HL-60/S4 treated with phorbol 12-myristate 13-acetate at 8.2 ng/mL for 4 days and 3 days (cell line): ENCODE data around the gene TXNL1.
"Not testable (repeated sequence)": the region's sequence is repeated elsewhere in the genome, so short reads cannot be mapped to it uniquely, and the experiment has no call there.

ENCODE experiments used
- in situ Hi-C: fragments of 300-500 bp; cut with MboI; formaldehyde crosslinking; loops from 2 replicates; pipeline ENCODE4 v1.15.0; 2022; ENCODE audit warnings: low sequenced_read_pairs

Gene TXNL1

GRCh38 chr18:56638232-56639103 lies at the start of gene TXNL1:
Gene TXNL1 (minus strand): TSS chr18:56638592. CDS start chr18:56638440, 152 bp downstream.
- in situ Hi-C loops = no loop called here

DNA sequence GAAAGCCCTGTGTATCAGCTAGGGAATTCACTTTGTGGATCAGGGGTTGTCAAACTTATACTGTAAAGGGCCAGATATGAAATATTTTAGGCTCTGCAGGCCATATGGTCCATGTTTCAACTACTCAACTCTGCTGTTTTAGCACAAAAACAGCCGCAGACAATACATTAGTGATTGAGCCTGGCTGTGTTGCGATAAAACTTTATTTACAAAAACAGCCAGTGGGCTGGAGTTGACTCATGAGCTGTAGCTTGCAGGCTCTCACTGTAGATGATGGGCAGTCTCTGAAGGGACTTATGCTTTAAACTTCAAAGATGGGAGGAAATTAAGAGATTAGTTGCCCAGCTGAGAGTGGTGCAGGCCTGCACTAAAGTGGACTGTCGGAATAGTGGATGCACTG lies 45.9 kb upstream of the TXNL1 start:
- in situ Hi-C loops = no loop called here

GRCh38 chr18:56678836-56679565 lies 40.6 kb upstream of the TXNL1 start:
- in situ Hi-C loops = no loop called here

- in situ Hi-C loops = no loop called here
Measured at GRCh38 chr18:56676639-56677038, 38.2 kb upstream of the TXNL1 start.

DNA sequence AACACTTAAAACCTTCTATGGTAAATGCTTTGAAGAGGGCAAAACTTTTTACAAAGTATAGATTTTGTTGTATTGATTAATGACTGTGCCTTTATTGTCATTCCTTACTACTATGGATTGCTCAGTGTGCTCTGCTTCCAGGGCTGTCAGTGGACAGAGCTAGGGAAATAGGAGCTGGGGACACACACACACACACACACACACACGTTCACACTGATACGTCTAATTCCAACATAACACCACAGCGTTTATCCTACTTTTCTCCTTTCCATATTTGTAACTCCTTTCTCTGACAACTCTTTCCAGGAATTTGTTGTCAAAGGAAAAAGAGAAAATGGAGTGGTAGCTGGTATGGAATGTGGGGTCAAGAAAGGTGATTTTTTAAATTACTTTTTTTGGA lies 34.6 kb upstream of the TXNL1 start:
- in situ Hi-C loops = no loop called here

DNA sequence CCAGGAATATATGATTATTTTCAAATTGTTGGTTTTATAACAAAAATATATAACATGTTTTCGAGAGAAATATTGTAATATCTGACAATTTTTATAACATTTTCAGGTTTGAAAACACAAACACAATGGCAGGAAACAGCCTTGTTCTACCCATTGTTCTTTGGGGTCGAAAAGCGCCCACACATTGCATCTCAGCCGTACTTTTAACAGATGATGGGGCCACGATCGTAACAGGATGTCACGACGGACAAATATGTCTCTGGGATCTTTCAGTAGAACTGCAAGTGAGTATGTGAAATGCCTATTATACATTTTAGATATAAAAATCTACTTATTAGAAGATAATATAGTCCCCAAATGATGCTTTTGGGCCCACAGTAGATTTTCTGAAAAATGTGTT lies 34.0 kb upstream of the TXNL1 start:
- in situ Hi-C loops = no loop called here

- in situ Hi-C loops = no loop called here
Measured at GRCh38 chr18:56662902-56663301, 24.5 kb upstream of the TXNL1 start.

DNA sequence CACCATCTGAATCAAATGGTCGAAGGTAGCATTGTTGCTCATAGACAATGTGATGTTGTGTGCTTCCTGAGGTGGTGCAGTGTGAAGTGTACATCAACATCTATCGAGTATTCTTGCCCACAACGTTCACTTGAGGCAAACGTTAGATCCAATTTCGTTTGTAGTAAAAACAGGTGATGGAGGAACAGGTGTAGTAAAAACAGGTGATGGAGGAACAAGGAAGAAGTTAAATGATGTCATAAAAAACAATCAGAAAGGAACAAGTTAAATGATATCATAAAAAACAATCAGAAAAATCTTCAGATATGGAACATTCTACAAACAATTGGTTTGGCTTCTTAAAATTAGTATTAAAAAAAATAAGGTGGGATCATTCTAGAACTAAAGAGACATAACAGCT lies 24.1 kb upstream of the TXNL1 start:
- in situ Hi-C loops = no loop called here

DNA sequence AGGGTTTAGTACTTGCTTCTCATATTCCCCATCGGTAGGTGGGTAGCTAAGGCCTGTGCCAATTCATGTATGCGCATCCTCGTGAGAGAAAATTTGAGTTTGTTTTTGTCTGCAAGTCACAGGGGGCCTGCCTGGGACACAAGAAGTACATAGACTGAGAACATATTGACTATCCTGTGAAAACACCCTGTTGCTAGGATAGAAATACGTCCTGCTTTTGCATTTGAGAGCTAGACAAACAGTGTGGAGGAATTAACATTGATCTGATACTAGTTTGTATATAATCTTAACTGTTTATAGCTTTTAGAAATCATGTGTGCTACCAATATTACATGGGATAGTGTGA lies 23.6 kb upstream of the TXNL1 start:
- in situ Hi-C loops = no loop called here

- in situ Hi-C loops = no loop called here
Measured at GRCh38 chr18:56661360-56662062, 23.1 kb upstream of the TXNL1 start.

DNA sequence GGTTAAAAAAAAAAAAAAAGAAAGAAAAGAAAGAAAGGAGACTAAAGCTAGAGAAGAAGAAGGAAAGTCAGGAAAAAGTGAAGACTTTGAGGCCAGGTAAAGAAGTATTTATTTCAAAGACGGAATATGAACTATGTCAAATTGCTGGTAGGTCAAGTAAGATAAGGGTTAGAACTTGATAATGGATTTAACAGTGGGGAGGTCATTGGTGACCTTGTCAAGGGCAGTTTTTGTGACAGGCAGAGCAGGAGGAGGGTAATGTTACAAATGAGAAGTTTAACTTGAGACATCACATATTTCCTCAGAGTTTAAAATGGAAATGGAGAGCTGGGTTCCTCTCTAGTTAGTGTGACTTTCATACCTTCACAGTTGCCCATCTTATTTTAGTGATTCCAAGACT lies 22.3 kb upstream of the TXNL1 start:
- in situ Hi-C loops = no loop called here

DNA sequence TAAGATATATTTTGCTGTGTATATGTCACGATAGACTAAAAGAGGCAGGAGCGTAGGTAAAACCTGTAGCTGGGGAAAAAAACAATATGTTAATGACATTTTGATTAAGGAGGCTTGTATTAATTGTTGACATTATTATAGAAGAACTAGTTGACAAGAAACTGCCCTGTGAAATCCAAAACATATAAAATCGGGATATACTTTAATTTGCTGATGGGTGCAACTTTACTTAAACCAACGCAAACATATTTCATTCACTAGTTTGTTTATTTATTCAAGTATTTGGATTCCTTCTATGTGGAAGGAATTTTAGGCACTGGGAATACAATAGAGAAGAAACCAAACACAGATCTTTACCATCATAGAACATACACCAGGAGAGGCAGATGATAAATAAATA lies 20.7 kb upstream of the TXNL1 start:
- in situ Hi-C loops = no loop called here

GRCh38 chr18:56658261-56658660 lies 19.9 kb upstream of the TXNL1 start:
- in situ Hi-C loops = no loop called here

DNA sequence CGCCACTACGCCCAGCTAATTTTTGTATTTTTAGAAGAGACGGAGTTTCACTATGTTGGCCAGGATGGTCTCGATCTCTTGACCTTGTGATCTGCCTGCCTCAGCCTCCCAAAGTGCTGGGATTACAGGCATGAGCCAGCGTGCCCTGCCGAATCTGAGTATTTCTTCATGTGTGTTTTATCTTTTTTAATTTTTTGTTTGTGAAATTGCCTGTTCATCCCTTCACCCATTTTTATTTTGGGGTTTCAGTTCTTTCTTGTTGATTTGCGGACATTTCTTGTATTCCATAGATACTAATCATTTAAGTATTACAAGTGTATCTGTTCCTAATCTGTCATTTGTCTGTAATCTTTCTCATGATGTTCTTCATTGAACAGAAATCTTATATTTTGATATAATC lies 15.9 kb upstream of the TXNL1 start:
- in situ Hi-C loops = not testable (repeated sequence)

DNA sequence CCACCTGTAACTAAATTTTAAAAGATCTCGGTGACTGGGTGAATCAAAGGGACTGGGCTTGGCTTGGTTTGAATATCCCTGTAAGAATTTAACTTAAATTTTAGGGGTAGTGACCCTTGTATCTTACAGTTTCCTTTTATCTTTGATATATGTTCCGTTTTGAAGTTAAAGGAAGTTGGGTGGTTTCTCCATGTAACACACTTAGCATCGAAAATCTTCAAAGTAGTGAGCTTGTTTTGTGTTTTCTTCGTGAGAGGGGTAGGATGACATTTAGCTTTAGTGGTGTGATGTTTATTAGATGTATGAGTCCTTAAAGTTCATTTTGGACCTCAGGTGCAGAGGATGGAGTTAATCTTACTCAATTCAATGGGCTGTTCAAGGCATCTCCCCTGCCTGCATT lies 14.4 kb upstream of the TXNL1 start:
- in situ Hi-C loops = no loop called here

GRCh38 chr18:56651771-56652092 lies 13.3 kb upstream of the TXNL1 start:
- in situ Hi-C loops = no loop called here

DNA sequence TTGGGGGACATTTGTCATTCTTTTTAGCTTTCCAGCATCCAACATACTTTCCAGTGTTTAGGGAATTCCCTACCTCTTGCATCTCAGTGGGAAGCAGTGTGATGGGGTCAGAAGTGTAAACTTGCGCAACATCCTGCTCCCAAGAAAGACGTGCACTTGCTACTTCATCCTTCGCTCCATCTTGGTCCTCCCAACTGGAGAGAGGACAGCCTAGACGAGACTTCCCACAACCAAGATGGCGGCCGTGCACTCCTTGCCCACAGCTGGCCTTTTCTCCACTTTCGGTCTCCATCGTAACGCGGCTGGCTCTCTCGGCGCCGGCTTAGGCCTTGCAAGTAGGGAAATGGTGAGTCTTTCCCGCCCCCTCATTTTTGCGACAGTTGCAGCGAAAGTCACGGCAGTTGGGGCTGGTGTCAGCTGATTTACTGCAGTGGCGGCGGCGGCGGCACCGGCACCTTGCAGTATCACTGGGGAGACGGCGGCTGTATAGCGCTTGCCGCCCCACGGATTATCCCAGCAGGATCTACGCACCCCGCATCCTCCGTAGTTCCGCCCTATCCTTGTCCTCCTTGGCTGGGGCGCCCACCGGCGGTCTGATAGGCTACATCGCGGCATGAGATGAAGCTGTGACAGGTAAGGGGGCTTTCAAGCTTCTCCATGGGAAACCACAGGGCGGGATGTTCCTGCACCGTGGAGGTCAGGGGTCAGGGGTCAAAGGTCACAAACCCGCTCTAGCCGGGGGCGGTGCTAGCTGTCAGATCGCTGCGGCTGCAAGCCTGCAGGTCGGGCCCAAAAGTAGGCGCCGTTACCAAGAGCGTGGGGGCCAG lies 12.8 kb upstream of the TXNL1 start, which contains the start of gene WDR7:
WDR7 (plus strand) TSS at position 416 of the 827 bp plus-strand sequence. CDS start 21,157 bp downstream, outside the sequence.
- in situ Hi-C loops = no loop called here

DNA sequence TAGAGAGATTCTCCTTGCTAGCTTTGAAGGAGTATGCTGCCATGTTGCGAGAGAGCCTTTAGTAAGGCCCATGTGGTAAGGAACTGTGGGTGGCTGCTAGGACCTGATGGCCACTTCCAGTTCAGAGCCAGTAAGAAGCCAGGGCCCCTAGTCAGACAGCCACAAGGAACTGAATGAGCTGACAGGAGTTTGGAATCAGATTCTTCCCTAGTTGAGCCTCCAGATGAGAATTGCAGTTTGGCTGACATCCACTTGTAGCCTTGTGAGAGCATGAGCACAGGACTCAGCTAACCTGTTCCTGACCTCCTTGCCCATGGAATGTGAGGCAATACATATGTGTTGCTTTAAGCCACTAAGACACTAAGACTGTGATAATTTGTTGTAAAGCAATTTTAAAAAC lies 11.6 kb upstream of the TXNL1 start:
- in situ Hi-C loops = no loop called here

DNA sequence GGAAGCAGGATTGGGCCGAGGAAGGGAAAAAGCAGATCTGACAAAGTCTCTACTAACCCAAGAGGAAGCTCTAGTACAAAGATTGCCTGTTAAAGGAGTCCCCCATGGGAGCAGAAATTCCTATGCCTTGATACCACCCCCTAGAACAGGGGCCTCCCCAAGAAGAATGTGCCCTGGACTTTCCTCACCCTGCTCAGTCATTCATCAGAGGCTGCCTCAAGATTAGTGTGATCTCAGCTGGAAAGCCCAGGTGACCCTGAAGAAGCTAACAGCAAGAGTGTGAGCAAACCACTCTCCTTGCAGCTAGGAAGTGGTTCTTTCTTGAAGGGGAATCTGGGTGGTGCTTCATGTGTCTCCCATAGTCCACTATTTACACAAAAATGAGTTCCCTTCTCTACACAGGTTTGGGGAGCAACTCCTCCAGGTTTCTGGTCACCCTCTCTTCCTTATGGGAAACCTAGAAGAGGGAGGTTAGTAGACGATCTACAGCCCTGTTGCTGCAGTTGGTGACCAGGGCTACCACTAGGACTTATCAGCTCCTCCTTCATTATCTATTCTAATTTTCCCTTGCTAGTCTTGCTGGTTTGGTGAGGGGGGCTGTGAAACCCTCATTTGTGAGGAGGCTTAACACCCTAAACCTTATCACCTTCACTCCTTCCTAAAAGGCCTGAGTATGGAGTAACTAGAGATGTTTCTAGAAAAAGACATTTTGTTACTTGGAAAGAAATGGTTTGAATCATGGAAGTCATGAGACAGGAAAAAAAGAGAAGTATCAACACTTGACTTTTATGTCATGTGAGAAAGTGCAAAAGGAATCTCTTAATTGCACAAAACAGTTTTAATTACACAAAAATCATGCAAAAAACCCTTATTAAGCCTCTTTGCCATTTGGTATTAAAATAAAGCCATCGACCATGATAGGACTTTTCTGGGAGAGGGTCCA lies 9.8 kb upstream of the TXNL1 start:
- in situ Hi-C loops = no loop called here

DNA sequence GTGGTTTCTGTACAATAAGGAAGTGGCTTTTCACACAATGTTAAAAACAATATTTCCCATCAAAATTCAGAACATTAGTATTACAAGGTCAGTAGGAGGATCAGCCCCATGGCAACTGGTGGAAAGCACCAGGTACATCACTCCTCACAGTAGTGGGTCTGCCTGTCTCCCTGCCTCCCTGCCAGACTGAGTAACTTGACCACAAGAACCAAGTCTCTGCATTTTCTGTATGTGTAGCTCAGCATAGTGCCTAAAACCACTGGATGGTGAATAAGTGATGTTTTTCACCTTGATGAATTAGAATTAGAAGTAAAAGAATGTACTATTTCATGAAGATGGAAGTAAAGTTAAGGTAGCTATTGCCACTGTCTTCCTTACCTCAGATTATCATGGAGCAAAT lies 8.7 kb upstream of the TXNL1 start:
- in situ Hi-C loops = no loop called here
